Measurements from ENCODE around the gene HEBP2. TPM values are rescaled to one million over a fixed set of nuclear protein-coding genes. Genes with fewer than 3 reads are reported as not detected.

HEBP2 gene
- total and polyA plus RNA-seq, 2 donors (not counting 3 experiments of a cell fraction or from before 2014, with no cell fraction given): 22.5 to 75.3 TPM

DNA sequence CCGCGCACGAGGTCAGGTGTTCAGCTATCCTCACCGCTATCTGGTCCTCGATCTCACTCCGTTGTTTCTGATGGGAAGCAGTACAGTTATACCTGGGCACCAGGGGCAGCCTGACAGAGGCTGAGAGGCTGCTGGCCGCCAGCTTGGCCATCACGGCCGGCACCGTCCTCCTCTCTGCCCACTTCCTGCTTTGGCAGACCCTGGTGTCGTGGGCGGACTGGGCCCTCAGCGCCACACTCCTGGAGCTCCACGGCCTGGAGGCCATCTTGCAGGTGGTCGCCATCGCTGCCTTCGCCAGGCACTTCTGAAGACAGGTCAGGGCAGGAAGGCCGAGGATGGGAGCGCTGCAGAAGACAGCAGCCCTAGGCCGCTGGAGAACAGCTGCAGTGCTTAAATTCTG, 60.1 kb downstream of the HEBP2 start:
- Histone ChIP-seq H3K4me3 (replicated peaks in 1 of 3; ENCODE audit: insufficient read depth in 1 of 3, low read depth in 1 of 3, low read length in 3 of 3) (no peak overlapping the region), H3K36me3 (ENCODE audit: control insufficient read depth in 2 of 2, extremely low read depth in 1 of 2, insufficient read depth in 2 of 2, low read length in 2 of 2) (peaks cover 4 to 16% of the 10 kb centered on the region in 2 experiments), H3K79me2 (ENCODE audit: control insufficient read depth, insufficient read depth, low read length) (peaks cover 12% of the 10 kb centered on the region), H2AFZ (ENCODE audit: low read depth, low read length) (no peak overlapping the region), H3K4me1 (ENCODE audit: control insufficient read depth, extremely low read depth, insufficient read depth, low read length) (peaks cover 5% of the 10 kb centered on the region), H3K9me1 (replicated peaks; ENCODE audit: control insufficient read depth, extremely low read depth, insufficient read depth, low read length) (no peaks in the 10 kb centered on the region), H4K20me1 (replicated peaks; ENCODE audit: control insufficient read depth, extremely low read depth, insufficient read depth, low read length) (no peaks in the 10 kb centered on the region), H3K4me2 (ENCODE audit: insufficient read depth, low read length) (no peak overlapping the region), H3K27me3 (ENCODE audit: control insufficient read depth in 2 of 2, insufficient read depth in 2 of 2, low read length in 2 of 2) (no peaks in the 10 kb centered on the region), H3K9me3 (replicated peaks; ENCODE audit: control insufficient read depth, insufficient read depth, low read length) (no peaks in the 10 kb centered on the region), H3K27ac (ENCODE audit: insufficient read depth, low read depth, low read length) (no peak overlapping the region), H3K9ac (replicated peaks; ENCODE audit: extremely low read depth, insufficient read depth, low read length) (no peak overlapping the region)
- BruUV-seq (replicated peaks): no TSS peak
- TF ChIP-seq POLR2A (IDR thresholded peaks at IDR 0.05; ENCODE audit: low read depth, low read length) (no peak), FOS (IDR thresholded peaks at IDR 0.05; ENCODE audit: borderline replicate concordance, insufficient read depth, low read length) (no peak), EZH2 (IDR thresholded peaks at IDR 0.05; ENCODE audit: borderline replicate concordance, low read depth, low read length, severe bottlenecking) (no peak), GATA2 (IDR thresholded peaks at IDR 0.05; ENCODE audit: insufficient read depth, insufficient read length, low read depth, low read length) (no peak), MYC (IDR thresholded peaks at IDR 0.05; ENCODE audit: low read depth, low read length) (no peak), POLR2AphosphoS5 (IDR thresholded peaks at IDR 0.05; ENCODE audit: insufficient read depth, low read depth, low read length) (no peak), JUN (IDR thresholded peaks at IDR 0.05; ENCODE audit: borderline replicate concordance, insufficient read depth, insufficient read length, low read depth) (no peak)
- TF ChIP-seq, protein P1, sequence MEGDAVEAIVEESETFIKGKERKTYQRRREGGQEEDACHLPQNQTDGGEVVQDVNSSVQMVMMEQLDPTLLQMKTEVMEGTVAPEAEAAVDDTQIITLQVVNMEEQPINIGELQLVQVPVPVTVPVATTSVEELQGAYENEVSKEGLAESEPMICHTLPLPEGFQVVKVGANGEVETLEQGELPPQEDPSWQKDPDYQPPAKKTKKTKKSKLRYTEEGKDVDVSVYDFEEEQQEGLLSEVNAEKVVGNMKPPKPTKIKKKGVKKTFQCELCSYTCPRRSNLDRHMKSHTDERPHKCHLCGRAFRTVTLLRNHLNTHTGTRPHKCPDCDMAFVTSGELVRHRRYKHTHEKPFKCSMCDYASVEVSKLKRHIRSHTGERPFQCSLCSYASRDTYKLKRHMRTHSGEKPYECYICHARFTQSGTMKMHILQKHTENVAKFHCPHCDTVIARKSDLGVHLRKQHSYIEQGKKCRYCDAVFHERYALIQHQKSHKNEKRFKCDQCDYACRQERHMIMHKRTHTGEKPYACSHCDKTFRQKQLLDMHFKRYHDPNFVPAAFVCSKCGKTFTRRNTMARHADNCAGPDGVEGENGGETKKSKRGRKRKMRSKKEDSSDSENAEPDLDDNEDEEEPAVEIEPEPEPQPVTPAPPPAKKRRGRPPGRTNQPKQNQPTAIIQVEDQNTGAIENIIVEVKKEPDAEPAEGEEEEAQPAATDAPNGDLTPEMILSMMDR (IDR thresholded peaks at IDR 0.05; ENCODE audit: extremely low read depth in 1 of 2, insufficient read depth in 1 of 2, low read depth in 1 of 2, low read length in 2 of 2): no peak
- TF ChIP-seq, protein P2, sequence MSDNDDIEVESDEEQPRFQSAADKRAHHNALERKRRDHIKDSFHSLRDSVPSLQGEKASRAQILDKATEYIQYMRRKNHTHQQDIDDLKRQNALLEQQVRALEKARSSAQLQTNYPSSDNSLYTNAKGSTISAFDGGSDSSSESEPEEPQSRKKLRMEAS (IDR thresholded peaks at IDR 0.05; ENCODE audit: insufficient read depth, insufficient read length): no peak
- no peak for DNase-seq (ENCODE audit: low read depth, low spot score)
- ChIA-PET CTCF (no interaction called here), POLR2A (interaction anchor here (0.7 kb wide), 1 partner anchor 15 kb away, joined by 7 read pairs; no protein-coding TSS in a partner anchor)
- intact Hi-C loops (cut with micrococcal nuclease): no loop called here
- dilution Hi-C loops (cut with MboI; ENCODE audit: extremely low pct_ligation_motif_present, low sequenced_read_pairs): no loop called here
- FAIRE-seq: no peak

Measured in endothelial cell of umbilical vein (primary cell).